AG10803 (cell line): ENCODE data around the gene MMP23B.

Source experiments
- DNase-seq: peaks from one replicate; pipeline ENCODE4 v3.0.0; 2010; ENCODE audit warnings: low read depth
- H3K4me3 ChIP-seq: 2 replicates; pipeline ENCODE4 v1.5.1; 2011; ENCODE audit warnings: mild to moderate bottlenecking, low read length, control low read depth
- TF ChIP-seq, protein P1 (sequence below): conservative IDR thresholded peaks from 2 replicates; pipeline ENCODE4 v1.5.1; 2011; ENCODE audit warnings: mild to moderate bottlenecking, low read length, control low read depth, inconsistent platforms

MMP23B gene

DNA sequence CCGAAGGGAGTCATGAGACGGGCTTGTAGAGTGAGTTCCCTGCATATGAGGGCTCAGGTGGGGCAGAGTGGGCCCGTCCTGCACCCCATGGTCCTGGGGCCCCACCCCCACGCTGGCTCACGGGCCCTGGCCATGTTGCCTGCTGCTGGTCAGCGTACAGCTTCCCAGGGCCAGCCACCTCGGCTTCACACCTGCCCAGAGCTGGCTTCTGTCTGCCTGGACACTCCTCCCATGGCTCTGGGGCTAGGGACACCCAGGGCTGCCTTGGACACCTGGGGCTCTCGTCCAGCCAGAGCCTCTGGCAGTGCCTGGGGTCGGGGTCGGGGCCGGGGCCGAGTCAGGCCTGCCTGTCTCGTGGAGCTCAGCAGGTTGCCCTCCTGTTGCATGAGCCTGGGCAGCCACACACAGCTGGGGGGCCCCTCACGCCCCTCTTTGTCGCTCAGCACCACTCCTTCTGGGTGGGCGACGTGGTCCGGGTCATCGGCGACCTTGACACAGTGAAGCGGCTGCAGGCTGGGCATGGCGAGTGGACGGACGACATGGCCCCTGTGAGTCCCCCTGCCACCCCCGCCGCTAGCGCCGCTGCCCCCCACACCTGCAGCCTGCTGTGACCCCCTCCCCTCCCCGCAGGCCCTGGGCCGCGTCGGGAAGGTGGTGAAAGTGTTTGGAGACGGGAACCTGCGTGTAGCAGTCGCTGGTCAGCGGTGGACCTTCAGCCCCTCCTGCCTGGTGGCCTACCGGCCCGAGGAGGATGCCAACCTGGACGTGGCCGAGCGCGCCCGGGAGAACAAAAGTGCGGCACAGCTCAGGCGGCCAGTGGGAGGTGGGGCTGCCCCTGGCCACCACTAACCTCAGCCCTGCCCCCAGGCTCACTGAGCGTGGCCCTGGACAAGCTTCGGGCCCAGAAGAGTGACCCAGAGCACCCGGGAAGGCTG is 5.5 kb upstream of the MMP23B start:
- DNase-seq, result no peak
- TF ChIP-seq, protein P1, sequence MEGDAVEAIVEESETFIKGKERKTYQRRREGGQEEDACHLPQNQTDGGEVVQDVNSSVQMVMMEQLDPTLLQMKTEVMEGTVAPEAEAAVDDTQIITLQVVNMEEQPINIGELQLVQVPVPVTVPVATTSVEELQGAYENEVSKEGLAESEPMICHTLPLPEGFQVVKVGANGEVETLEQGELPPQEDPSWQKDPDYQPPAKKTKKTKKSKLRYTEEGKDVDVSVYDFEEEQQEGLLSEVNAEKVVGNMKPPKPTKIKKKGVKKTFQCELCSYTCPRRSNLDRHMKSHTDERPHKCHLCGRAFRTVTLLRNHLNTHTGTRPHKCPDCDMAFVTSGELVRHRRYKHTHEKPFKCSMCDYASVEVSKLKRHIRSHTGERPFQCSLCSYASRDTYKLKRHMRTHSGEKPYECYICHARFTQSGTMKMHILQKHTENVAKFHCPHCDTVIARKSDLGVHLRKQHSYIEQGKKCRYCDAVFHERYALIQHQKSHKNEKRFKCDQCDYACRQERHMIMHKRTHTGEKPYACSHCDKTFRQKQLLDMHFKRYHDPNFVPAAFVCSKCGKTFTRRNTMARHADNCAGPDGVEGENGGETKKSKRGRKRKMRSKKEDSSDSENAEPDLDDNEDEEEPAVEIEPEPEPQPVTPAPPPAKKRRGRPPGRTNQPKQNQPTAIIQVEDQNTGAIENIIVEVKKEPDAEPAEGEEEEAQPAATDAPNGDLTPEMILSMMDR, result no peak
- H3K4me3 ChIP-seq, result no peak overlapping the region

DNA sequence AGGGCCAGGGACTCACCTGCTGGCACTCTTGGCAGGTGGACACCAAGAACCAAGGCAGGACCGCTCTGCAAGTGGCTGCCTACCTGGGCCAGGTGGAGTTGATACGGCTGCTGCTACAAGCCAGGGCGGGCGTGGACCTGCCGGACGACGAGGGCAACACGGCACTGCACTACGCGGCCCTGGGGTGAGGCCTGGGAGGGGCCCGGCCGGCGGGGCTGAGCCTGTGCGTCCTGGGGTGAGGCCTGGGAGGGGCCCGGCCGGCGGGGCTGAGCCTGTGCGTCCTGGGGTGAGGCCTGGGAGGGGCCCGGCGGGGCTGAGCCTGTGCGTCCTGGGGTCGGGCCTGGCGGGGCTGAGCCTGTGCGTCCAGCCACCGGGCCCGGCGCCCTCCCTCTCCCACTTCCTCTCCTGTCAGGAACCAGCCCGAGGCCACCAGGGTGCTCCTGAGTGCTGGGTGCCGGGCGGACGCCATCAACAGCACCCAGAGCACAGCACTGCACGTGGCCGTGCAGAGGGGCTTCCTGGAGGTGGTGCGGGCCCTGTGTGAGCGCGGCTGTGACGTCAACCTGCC is 4.6 kb upstream of the MMP23B start:
- DNase-seq, result no peak
- TF ChIP-seq, protein P1, result no peak
- no peak overlapping the region for H3K4me3 ChIP-seq

GRCh38 chr1:1627829-1628753 is 3.9 kb upstream of the MMP23B start:
- TF ChIP-seq, protein P1, result no peak
- no peak for DNase-seq
- no peak overlapping the region for H3K4me3 ChIP-seq

DNA sequence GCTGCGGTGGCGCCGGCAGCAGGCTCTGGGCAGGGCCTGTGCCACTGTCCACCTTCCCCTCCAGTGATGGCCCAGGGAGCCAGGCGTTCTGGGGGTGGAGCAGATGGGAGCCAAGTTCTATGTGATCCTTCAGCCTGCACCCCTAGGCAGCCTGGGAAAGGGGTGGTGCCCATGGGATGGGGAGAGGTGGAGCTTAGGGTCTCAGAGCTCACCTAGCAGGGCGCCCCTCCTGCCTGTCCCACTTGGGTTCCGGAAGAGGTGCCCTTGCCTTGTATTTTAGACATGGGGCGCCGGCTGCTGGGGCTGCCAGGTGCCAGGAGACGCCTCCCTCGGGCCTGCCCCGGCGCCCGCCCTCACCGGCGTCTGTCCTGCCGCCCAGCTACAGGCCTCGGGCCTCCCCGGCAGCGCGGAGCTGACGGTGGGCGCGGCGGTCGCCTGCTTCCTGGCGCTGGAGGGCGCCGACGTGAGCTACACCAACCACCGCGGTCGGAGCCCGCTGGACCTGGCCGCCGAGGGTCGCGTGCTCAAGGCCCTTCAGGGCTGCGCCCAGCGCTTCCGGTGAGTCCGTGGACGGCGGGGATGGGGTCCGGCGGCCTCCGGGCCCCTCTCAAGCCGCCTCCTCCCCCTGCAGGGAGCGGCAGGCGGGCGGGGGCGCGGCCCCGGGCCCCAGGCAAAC is 3.1 kb upstream of the MMP23B start:
- no peak for DNase-seq
- TF ChIP-seq, protein P1, result no peak
- H3K4me3 ChIP-seq, result no peak overlapping the region

GRCh38 chr1:1629430-1630190 is 2.4 kb upstream of the MMP23B start:
- H3K4me3 ChIP-seq, result no peak overlapping the region
- no peak for DNase-seq
- TF ChIP-seq, protein P1, result no peak
